Right renal cortex interstitium (tissue), 3 donors: ENCODE data around the gene BCKDHB. TPM values are rescaled to one million over a fixed set of nuclear protein-coding genes. Genes with fewer than 3 reads are reported as not detected.

Experiments
- DNase-seq, 3 donors: peaks; one replicate each; pipeline ENCODE4 v3.0.0-alpha.2; 2013; ENCODE audit warnings: low read depth in 3 of 3, low spot score in 2 of 3
- polyA plus RNA-seq, 3 donors: library from polyadenylated mRNA; unstranded; fragments of 120-200 nt; gene quantifications; one replicate each; pipeline ENCODE4 v1.2.1, GENCODE V29; 2013; ENCODE audit not compliant: insufficient read length in 3 of 3

Gene BCKDHB
- polyA plus RNA-seq, 3 donors = 29.7 to 33.9 (median 32.2) TPM

DNA sequence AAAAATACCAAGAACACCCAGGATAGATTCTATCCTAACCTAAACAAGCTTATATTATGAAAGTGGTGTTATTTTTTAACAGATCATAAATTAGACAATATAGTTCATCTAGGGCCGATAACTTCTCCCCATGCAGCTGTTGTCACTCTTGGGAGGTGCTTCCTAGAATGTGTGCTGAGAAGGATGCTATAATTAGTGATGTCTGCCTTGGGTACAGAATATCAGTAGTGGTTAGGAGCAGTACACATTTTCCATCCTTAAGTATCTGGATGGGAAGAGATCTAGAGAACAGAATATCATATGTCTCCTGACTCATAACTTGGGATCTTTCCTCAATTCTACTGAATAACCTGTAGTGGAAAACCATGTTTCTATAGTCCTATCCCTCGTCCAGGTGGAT, 214.5 kb downstream of the BCKDHB start:
- DNase-seq = no peak

DNA sequence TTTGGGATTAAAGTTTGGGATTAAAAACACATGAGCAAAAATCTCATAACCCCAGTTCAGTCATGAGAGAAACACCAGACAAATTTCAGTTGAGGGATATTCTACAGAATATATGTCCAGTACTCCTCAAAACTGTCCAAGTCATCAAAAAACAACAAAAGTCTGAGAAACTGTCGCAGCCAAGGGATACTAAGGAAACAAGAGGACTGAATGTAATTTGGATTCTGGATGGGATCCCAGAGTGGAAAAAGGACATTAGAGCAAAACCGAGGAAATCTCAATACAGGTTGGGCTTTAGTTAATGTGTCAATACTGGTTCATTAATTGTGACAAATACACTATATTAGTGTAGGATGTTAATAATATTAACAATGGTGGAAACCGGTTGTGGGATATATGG, 219.3 kb downstream of the BCKDHB start:
- no peak for DNase-seq

DNA sequence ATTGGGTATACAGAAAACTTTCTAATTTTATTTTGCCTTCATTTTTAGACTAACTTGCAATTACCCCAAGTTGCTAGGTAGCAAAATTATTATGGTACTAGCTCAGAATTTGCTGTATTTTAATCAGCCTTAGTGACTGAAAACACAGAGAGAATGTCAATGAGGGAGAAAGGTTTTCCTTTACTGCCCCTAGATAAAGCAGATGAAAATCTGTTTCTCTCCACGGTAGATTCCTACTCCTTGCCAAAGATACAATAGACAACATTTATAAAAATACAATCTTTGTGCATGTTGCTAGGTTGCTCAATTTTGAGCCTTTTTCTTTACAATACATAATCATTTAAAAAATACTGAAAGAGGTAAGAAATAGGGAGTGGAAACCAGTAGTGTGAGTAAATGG, 222.2 kb downstream of the BCKDHB start:
- DNase-seq = no peak

DNA sequence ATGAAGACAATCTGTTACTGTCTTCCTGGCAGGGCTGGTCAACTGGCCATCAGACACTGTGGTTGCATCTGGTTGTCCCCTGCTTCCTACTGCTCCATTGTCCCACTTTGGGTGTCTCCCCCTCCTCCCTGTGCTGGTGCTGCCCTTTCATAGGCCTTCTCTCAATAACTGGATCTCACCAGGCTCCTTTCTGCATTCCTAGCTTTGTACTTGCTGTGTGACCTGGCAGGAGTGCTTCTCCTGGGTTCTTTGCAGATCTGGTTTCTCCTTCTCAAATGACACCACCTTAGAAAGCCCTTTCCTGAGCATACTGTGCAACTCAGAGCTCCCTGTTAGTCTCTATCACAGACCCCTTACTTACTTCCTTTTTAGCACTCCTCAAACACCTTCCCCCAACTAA, 223.0 kb downstream of the BCKDHB start:
- DNase-seq = no peak

- no peak for DNase-seq
Measured at GRCh38 chr6:80330961-80331360, 224.5 kb downstream of the BCKDHB start.

GRCh38 chr6:80331522-80331921, 225.1 kb downstream of the BCKDHB start:
- no peak for DNase-seq

DNA sequence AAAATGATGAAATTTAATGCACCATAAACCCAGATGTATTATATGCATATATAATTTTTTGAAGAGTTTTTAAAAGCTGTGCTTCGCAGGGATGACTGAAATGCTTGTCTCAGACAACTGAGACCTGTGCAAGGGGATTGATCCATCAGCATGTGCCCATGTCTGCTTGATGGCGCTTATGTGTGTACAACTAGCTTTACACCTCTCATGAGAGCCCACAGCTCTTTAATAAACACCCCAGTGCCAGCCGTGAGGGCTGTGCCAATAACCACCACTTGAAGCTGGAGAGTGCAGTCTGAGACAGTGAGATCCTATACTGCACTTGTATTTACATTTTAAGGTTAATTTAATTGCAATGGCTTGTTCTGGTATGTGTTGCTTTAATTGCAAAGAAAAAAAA, 225.5 kb downstream of the BCKDHB start:
- no peak for DNase-seq

DNA sequence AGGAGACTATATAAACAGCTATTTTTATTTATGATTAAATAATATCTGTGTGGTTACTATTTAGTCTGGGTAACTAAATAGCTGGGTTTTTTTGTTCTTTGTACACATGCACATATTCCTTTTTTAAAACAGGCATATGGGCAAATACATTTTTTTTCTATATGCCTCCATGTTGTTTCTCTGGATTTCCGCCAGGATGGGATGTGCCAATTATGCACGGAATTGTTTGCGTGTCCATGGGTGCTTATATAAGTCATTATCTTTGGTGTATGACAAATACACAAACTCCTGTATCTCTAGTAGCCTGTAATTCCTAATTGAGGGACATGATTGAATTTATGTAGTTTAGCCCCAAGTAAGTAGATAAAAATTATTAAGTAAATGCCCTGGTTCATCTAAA, 226.9 kb downstream of the BCKDHB start:
- no peak for DNase-seq

DNA sequence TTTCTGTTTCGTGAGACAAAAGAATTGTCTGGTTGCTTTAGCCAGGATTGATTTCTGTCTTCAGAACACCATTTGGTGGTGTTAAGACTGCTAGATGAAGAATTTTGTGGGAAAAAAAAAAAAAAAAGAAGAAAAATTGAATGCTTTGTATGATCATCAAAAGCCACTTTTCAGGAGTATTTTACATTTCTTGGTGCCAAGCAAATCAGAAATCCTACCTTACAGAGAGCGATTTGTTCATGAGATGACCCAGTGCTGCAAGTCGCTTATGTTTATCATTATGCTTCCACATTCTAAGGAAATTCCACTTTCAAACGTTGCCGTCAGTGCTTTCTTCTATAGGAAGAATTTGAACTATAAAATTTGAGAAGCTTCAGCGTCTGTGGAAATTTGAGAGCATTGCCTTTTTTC, 228.7 kb downstream of the BCKDHB start:
- DNase-seq = no peak

DNA sequence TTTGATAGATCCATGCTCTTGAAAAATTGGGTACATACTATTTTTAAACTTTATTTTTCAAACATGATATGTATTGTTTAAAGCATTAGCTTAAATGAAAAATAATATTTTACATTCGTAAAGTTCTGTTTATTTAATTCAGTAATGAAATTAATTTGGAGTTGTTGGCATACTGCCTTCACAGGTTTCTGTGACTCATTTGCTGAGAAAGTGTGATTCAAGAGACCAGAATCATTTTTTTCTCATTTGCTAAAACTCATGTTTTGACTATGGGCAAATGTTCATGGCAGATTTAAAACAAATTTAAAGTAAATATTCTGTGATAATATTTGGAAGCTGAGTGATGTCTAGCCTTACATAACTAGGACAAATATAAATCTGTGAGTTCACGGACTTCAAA, 230.4 kb downstream of the BCKDHB start:
- no peak for DNase-seq

GRCh38 chr6:80338201-80338836, 231.8 kb downstream of the BCKDHB start:
- DNase-seq = peak in 2 of 3 donors; percentile 38 to 49

GRCh38 chr6:80339421-80339820, 232.9 kb downstream of the BCKDHB start:
- no peak for DNase-seq

GRCh38 chr6:80340280-80340679, 233.8 kb downstream of the BCKDHB start:
- DNase-seq = no peak

DNA sequence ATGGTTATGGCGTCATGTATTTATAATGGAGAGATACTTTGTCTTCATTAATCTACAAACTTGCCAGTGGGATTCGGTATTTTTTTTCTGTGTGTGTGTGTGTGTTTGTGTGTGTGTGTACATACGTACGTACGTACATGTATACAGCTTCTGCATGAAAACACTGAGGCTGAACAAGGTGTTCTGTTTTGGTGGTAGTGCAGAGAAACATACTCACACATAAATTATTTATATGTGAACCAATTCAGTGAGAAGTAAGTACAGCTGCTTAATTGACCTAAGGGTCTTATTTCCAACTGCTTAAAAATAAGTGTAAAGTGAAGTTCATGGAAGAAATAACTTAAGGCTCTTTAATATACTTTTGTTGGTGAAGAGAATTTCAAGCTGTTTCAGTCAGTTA, 234.2 kb downstream of the BCKDHB start:
- DNase-seq = peak in 1 of 3 donors; percentile 23

- no peak for DNase-seq
Measured at GRCh38 chr6:80341330-80341729, 234.9 kb downstream of the BCKDHB start.

DNA sequence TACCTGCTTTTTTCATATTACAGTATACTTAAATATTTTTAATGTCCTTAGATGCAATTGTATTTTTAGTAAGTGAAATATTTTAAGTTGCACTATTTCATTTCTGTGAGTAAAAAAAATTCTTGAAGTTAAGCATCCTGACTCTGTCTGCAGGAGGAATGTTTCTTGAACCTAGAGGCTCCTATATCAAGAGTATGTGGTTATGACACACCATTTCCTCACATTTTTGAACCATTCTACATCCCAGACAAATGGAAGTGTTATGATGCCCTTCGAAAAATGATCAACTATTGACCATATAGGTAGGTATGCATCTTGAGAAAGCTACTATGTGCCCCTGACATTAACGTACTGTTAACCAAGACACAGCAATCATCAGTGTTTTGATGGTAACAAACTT, 237.0 kb downstream of the BCKDHB start:
- no peak for DNase-seq

GRCh38 chr6:80347101-80347500, 240.6 kb downstream of the BCKDHB start:
- no peak for DNase-seq

DNA sequence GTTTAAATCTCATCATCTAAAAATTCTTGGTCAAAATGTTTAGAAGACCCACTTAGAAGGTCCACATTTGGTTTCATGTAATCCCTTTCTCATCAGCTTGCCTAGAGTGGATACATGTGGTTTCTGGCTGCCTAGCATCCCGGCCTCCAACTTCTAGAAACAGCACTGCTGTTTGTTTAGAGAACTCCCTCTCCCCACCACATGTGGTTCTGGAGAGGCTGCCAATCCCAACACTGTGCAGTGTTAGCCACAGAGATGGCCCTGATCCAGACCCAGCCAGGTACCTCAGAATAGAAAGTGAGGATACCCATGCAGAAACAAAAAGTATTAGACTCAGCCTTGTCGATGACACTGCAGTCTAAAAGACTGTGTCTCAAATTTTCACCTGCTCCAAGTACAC, 241.8 kb downstream of the BCKDHB start:
- DNase-seq = no peak

- no peak for DNase-seq
Measured at GRCh38 chr6:80356000-80356399, 249.5 kb downstream of the BCKDHB start.

GRCh38 chr6:80356545-80356944, 250.1 kb downstream of the BCKDHB start:
- DNase-seq = no peak

GRCh38 chr6:80357081-80357480, 250.6 kb downstream of the BCKDHB start:
- no peak for DNase-seq

- DNase-seq = no peak
Measured at GRCh38 chr6:80357674-80358073, 251.2 kb downstream of the BCKDHB start.

- no peak for DNase-seq
Measured at GRCh38 chr6:80363501-80364122, 257.1 kb downstream of the BCKDHB start.
